Panc1 (cell line): ENCODE results near the gene CLDN7.

Experiments
- TF ChIP-seq, protein P1 (sequence below): fragments of 450-650 bp; IDR thresholded peaks from 2 replicates; pipeline ENCODE4 v1.5.1; 2017; ENCODE audit warnings: mild to moderate bottlenecking
- TF ChIP-seq, protein P2 (sequence below), 2 experiments: IDR thresholded peaks; 2 replicates each; pipeline ENCODE4 v1.6.1; 2011 to 2012; ENCODE audit warnings: low read depth in 2 of 2, control low read depth in 1 of 2, low read length in 1 of 2, mild to moderate bottlenecking in 1 of 2, moderate library complexity in 1 of 2; ENCODE audit not compliant: insufficient read depth in 1 of 2

DNA sequence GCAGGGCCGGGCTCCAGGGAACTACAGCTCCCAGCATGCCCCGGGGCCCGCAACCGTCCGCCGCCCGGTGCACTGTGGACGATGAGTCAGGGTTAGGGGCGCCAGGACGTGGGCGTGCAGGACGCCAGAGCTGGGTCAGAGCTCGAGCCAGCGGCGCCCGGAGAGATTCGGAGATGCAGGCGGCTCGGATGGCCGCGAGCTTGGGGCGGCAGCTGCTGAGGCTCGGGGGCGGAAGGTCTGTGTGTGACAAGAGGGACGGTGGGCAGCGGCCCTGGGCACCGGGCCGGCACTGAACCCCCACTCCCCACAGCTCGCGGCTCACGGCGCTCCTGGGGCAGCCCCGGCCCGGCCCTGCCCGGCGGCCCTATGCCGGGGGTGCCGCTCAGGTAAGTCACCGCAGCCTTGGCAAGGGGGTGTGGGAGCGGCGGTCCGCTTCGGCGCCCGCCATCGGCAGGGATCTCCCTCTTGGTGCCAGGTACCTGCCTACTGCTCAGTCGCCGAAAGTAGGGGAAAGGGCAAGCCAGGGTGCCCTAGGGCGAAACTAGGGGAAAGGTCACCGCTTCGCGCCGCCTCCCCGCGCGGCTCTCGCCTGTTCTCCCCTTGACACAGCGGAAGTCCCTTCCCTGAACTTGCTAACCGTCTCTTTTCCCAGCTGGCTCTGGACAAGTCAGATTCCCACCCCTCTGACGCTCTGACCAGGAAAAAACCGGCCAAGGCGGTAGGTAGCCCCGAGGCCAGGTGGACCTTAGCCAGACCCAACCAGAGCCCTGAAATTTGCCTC, 42.3 kb downstream of the CLDN7 start, which contains the start of the genes ACADVL and DLG4:
- TF ChIP-seq, protein P1, sequence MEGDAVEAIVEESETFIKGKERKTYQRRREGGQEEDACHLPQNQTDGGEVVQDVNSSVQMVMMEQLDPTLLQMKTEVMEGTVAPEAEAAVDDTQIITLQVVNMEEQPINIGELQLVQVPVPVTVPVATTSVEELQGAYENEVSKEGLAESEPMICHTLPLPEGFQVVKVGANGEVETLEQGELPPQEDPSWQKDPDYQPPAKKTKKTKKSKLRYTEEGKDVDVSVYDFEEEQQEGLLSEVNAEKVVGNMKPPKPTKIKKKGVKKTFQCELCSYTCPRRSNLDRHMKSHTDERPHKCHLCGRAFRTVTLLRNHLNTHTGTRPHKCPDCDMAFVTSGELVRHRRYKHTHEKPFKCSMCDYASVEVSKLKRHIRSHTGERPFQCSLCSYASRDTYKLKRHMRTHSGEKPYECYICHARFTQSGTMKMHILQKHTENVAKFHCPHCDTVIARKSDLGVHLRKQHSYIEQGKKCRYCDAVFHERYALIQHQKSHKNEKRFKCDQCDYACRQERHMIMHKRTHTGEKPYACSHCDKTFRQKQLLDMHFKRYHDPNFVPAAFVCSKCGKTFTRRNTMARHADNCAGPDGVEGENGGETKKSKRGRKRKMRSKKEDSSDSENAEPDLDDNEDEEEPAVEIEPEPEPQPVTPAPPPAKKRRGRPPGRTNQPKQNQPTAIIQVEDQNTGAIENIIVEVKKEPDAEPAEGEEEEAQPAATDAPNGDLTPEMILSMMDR = no peak
- TF ChIP-seq, protein P2, sequence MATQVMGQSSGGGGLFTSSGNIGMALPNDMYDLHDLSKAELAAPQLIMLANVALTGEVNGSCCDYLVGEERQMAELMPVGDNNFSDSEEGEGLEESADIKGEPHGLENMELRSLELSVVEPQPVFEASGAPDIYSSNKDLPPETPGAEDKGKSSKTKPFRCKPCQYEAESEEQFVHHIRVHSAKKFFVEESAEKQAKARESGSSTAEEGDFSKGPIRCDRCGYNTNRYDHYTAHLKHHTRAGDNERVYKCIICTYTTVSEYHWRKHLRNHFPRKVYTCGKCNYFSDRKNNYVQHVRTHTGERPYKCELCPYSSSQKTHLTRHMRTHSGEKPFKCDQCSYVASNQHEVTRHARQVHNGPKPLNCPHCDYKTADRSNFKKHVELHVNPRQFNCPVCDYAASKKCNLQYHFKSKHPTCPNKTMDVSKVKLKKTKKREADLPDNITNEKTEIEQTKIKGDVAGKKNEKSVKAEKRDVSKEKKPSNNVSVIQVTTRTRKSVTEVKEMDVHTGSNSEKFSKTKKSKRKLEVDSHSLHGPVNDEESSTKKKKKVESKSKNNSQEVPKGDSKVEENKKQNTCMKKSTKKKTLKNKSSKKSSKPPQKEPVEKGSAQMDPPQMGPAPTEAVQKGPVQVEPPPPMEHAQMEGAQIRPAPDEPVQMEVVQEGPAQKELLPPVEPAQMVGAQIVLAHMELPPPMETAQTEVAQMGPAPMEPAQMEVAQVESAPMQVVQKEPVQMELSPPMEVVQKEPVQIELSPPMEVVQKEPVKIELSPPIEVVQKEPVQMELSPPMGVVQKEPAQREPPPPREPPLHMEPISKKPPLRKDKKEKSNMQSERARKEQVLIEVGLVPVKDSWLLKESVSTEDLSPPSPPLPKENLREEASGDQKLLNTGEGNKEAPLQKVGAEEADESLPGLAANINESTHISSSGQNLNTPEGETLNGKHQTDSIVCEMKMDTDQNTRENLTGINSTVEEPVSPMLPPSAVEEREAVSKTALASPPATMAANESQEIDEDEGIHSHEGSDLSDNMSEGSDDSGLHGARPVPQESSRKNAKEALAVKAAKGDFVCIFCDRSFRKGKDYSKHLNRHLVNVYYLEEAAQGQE (IDR thresholded peaks at IDR 0.05; ENCODE audit: insufficient read depth in 1 of 2, low read depth in 2 of 2, low read length in 1 of 2) = no peak
